HG02973 (cell line): ENCODE results near the gene MTUS2.

Source experiments
- ATAC-seq: cut with Tn5 transposase; IDR thresholded peaks from one replicate; pipeline ENCODE4 v1.9.1; 2021; ENCODE audit warnings: moderate library complexity; ENCODE audit not compliant: unreplicated experiment

MTUS2 gene

DNA sequence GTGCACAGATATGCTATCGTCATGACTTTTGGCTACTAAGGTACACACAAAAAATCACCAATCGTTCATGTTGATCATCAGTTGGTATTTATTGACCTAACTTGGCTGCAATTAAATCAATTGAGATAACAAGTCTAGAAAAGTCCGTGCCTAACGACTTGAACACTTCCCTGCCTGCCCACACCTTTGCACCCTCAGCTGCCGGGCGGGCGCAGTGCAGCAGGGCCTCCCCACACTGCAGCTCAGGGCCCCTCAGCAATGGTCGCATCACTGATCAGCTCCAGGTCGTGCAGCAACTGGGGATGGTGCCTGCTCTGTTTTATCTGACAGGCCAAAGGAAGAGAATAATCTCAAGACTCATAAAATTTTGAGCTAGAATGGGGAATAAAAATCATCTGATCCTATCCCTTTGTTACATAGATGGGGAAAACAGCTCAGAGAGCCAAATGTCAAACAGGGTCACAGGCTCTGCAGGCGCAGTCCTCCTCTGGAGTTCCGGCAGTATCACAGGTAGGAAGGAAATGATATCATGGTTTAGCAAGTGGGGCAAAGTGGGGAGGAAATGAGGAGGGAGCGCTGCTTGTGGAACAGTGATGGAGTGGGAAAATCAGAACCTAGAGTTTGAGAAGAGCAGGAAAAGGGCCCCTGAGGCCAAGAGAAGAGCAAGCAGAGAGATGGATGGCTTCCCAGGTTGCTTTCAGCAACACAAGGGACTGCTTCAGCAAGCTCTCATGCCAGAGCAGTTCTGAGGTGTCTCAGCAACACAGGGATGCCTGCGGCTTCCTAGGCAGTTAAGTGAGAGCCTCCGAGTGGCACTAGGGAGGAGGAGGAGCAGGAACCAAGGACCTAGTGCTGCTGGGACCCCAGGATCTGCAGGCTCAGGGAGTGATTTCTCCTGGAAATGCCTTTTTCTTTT is 717.9 kb downstream of the MTUS2 start:
- no peak for ATAC-seq

- ATAC-seq, result no peak
Observed at GRCh38 chr13:29538652-29539040, 718.5 kb downstream of the MTUS2 start.

GRCh38 chr13:29539856-29540255 is 719.7 kb downstream of the MTUS2 start:
- ATAC-seq, result no peak

DNA sequence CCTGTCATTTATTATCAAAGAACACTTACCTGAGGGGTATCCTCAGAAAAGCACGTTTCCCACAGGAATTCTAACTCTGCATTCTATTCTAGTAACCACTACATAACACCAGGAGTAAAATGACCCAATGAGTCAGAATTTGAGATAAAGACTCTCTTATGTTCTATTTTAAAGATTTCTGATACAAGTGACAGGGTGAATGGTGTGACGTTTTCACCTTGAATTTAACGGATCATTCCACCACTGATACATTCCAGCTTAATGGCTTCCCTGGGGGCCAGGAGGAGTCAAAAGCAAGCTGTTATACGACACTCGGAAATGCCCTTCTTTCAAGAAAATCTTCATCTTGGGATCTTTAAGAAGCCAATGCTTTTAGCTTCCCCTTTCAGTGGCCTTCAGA is 720.2 kb downstream of the MTUS2 start:
- no peak for ATAC-seq

DNA sequence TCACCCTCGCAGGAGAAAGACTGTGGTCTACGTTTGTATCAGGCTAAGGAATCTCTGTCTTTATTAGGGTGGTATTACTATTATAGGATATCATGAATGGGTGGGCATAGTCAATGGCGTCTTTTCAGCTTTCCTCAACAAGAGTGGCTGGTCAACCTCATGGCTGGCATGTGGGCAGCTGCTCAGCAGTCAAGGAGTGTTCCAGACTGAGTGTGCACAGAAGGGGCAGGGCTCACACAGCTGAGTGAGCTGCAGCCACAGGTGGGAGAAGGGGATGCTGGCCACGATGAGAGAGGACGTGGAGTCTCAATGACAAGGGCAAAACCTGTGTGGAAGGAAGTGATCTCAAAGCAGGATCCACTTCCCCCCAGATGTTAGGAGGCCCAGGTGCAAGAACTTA is 720.7 kb downstream of the MTUS2 start:
- no peak for ATAC-seq

DNA sequence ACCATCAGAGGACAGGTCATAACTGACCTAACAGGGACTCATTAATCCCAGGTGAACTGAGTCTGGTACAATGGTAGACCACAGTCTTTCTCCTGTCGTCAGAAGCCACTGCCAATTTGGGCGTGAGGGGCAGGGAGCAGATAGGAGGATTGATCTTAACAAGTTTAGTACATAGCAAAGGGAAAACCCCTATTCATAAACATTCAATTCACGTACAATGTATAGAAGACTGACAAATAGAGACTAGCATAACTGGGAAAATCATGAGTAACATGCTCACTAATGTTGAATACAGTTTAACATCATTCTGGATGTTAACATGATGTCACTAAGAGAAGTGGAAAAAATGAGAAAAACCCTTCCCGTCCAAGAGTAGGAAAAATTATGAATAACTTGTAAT is 721.3 kb downstream of the MTUS2 start:
- no peak for ATAC-seq

- ATAC-seq, result no peak
Observed at GRCh38 chr13:29542381-29542780, 722.2 kb downstream of the MTUS2 start.

- peak; percentile 96 for ATAC-seq
Observed at GRCh38 chr13:29543230-29544215, 723.4 kb downstream of the MTUS2 start.

DNA sequence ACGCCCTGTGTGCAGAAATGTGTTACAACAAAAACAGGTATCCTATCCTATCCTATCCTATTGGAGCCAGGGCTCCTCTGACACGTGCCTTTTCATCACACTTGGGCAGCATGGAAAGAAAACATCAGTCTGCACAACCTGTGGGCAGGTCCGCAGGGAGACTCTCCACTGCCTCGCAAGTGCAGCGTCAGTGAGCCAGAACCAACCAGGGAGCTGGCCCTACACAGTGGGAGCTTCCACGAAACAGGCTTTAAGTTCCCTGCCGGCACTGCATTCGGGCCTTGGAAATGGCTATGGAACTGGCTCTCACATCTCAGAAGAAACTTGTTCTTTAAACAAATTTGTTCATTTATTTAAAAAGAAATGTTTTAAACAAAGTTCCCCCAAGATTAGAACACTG is 725.8 kb downstream of the MTUS2 start:
- no peak for ATAC-seq

GRCh38 chr13:29546662-29547061 is 726.5 kb downstream of the MTUS2 start:
- ATAC-seq, result no peak

DNA sequence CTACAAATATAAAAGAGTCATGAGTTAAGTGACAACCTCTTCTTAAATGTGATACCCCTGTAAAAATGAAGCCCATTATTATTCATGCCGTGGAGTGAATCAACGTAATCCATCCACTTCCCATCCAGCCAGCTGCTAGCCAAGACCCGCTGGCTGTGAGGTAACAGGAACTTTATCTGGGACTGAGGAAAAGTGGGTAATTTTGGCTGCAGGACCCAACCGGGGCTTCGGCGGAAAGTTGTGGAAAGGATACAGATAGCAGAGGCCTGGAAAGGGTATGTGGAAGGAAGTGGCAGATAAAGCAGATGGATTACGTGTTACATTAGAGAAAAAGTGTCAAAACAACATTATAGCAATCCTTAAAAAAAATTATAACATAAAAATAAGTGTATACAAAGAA is 727.0 kb downstream of the MTUS2 start:
- ATAC-seq, result no peak

DNA sequence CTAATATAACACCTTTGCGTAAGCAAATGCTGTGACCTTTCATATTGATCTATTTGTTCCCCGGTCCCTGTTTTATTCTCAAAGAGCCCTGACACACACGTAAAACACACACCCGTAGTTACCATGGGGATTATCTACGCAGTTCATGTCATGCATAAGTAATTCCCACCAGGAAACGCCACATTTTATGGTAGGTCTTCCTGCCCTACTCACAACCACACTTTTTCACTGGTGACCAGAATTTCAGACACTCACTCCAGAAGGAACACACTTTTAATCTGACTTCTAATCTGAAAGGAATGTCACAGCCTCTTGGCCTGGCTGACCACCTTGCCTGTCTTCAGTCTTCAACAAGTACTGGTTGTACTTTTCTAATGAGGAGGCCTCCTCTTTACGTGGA is 728.6 kb downstream of the MTUS2 start:
- no peak for ATAC-seq

DNA sequence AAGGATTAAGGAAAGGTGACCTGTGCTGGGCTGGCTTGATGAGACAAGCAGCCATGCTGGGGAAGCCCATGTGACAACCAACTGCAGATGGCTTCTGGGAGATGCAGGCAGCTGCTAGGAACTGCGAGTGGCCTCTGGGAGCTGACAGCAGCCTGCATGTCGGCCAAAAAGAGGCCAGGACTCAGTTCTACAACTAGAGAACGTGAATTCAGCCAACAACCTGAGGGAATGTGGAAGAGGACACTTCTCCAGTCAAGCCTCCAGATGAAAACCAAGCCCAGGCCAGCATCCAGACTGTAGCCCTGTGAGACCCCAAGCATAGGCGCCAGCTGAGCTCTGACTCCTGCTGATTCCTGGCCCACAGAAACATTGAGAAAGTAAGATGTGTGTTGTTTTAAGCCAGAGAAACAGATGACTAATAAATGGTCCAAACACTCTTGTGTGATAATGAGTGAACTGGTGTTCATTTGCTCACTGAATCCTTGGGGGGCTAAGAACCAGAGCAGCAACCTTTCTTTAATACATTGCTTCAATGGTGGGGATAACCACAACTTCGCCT is 730.4 kb downstream of the MTUS2 start:
- no peak for ATAC-seq

DNA sequence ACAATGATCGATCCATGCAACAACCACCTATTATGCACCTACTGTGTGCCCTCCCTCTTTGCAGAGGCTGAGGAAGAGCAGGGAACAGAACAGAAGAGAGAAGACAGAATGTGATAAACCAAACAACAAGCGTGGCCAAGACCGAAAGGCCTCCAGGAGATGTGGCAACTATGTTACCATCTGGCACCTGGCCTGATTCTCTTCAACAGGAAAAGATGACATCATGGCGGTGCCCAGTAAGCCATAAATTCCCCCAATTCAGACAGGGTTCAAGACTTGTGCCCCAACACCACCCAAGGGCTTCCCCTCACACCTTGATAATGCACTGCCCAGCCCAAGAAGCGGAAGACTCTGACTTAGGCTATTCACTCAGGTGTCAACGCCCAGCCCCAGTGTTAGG is 731.1 kb downstream of the MTUS2 start:
- no peak for ATAC-seq
